Measurements from ENCODE around the gene NPY4R2.
"Not testable (repeated sequence)": the region's sequence is repeated elsewhere in the genome, so short reads cannot be mapped to it uniquely, and the experiment has no call there.

Gene NPY4R2, protein sequence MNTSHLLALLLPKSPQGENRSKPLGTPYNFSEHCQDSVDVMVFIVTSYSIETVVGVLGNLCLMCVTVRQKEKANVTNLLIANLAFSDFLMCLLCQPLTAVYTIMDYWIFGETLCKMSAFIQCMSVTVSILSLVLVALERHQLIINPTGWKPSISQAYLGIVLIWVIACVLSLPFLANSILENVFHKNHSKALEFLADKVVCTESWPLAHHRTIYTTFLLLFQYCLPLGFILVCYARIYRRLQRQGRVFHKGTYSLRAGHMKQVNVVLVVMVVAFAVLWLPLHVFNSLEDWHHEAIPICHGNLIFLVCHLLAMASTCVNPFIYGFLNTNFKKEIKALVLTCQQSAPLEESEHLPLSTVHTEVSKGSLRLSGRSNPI

DNA sequence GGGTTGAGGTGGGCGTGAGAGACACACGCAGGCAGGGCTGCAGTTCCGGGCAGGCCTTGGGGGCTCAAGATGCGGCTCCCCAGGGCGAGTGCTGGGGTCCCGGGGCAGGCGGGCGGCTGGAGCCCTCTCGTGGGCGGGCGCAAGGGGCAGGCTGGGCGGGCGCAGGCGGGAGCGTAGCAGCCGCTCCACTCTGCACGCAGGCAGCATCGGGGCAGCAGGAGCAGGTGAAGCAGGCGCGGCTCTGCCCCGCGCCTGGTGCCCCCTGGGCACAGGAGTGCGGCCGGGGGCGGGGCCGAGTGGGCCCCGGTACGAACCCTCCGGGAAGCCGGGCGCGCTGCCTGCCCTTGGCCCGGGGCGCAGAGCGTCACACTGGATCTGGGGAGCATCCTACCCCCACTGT lies at the start of gene NPY4R2:
NPY4R2 (plus strand) TSS at position 188 of the 400 bp plus-strand sequence. CDS start 3,326 bp downstream, outside the sequence.
- DNase-seq (ENCODE audit: low spot score), result not testable (repeated sequence)

GRCh38 chr10:47870887-47871286 lies 47.6 kb upstream of the NPY4R2 start:
- DNase-seq (ENCODE audit: low spot score), result not testable (repeated sequence)

DNA sequence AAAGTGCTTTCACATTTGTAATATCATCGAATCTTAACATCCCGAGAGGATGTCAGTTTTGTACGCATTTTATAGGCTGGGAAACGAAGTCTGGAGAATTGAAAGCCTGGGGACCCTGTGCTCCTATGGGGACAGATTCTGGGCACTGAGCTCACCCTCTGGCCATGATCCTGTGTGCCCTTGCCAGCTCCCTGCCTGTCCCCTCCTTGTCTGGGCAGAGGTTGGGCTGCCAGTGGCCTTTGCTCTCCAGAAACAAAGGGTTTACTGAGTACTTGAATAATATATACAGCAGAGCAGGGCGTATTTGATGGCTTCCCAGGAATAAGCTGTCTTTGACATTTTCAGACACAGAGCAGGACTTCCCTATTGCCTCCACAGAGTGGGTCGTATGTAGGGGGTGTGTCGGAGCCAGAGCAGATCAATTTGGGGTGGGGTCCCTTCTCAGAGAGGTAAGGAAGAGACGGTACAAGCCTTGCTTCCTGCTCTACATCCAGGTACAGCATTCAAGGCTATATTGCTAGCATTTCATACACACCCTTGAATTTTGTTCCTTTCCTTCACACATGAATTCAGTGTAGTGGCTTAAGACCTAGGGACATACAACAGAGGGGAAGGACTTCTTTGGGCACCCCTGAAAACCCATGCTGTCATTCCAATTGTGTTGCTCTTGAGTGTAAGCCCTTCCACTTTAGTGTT lies 46.8 kb upstream of the NPY4R2 start:
- DNase-seq (ENCODE audit: low spot score), result not testable (repeated sequence)

GRCh38 chr10:47872236-47872635 lies 46.2 kb upstream of the NPY4R2 start:
- DNase-seq (ENCODE audit: low spot score), result not testable (repeated sequence)

DNA sequence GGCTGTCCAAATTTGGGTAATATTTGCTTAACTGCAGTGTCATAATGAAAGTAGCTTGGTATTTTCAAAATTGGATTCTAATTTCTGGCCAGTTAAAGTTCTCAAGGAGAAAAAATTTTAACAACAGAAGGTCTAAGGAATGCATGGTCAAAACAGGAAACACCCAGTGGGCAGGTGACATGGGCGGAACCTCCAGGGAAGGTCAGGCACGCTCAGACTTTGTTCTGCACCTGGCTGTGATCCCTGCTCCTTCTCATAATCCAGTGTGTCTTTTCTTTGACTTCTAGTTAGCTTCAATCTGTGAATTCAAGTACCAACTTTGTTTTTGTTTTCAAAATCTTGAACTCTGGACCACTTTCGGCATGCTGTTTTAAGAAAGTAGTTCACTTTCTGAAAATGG lies 34.2 kb upstream of the NPY4R2 start:
- DNase-seq (ENCODE audit: low spot score), result not testable (repeated sequence)

DNA sequence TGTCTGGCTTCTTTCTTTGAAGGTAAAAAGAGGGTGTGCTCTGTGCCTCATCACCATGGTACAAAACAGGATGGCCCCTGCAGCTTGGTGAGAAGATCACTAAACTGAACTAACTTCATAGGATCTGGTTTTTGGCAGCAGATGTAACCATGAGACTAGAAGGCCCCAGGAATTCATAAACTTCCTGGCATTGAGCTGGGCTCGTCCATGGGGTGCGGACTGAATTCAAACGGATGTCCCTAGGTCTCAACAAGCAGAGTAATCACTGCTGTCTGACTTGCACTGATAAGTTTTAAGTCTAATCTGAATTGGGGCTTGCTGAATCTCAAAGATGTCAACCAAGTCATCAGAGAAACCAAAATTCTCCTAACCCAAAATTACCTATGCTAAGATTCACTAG lies 33.5 kb upstream of the NPY4R2 start:
- DNase-seq (ENCODE audit: low spot score), result not testable (repeated sequence)

DNA sequence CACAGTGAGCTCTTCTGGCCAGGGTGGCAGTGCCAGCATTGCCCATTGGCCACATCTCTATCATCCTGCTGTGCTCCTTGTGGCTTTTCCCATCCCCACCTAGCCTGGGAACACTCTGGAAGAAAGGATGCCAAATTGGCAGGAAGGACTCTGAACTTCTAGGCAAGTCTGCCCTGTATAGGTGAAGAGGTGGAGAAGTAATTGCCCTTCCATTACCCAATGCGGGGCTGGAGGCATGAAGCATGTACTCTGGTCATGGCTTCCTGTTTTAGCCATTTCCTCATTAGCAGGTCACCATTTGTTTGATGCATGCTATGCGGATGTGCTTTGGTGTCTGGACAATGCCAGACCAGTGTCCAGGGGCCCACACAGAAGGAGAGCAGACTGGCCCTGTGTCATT lies 32.1 kb upstream of the NPY4R2 start:
- not testable (repeated sequence) for DNase-seq (ENCODE audit: low spot score)

DNA sequence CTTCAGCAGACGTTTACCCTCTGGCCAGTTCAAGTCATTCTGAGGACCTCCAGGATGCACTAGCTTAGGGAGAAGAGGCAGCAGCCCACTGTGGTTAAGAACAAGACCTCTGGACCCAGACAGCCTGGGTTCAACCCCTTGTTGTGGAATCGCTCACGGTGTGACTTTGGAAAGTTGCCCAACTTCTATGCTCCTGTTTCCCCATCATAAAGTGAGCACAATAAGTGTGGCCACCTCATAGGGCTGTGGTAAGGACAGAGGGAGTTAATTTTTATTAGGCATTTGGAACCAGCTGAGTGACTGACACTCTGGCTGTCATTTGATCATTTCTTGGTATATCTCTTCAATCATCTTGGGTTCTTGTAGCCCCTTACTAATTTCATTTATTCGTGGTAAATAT lies 31.6 kb upstream of the NPY4R2 start:
- not testable (repeated sequence) for DNase-seq (ENCODE audit: low spot score)

- DNase-seq (ENCODE audit: low spot score), result not testable (repeated sequence)
These were observed 27.7 kb upstream of the NPY4R2 start for GRCh38 chr10:47890737-47891136.

DNA sequence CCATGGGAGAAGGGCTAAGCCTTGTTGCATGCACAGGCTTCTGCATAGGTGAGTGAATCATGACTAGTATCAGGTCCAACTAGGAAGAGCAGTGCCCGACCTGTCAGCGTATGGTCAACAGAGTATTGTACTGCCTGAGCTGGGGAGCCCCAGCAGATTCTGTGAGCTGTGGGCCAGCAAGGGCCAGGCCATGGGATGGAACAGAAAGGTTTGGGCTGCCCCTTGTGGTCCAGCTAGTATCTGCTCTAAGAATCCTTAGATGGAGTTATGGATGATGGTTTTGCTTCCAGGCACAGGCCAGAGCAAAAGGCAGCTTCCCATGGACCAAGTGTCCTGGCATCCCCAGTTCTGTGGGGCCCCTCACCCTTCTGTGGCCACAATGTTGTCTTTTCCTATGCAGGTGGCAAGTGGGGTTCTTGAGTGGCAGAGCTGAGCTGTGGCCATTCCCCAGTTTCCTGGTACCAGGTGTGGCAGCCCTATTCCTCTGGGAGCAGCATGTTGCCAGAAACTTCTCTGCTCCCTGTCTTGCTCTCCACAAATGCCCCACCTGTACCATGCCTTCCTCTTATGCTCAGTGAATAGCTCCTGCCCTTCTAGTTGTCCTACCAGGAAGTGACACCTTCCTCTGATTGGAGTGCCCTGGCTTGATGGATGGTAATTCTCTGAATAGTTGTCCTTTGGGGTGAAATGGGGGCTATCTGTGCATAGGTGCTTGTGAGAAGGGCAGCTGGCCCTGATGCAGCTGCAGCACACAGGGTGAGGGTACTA lies 25.8 kb upstream of the NPY4R2 start:
- not testable (repeated sequence) for DNase-seq (ENCODE audit: low spot score)

- DNase-seq (ENCODE audit: low spot score), result not testable (repeated sequence)
These were observed 23.9 kb upstream of the NPY4R2 start for GRCh38 chr10:47894571-47894970.

DNA sequence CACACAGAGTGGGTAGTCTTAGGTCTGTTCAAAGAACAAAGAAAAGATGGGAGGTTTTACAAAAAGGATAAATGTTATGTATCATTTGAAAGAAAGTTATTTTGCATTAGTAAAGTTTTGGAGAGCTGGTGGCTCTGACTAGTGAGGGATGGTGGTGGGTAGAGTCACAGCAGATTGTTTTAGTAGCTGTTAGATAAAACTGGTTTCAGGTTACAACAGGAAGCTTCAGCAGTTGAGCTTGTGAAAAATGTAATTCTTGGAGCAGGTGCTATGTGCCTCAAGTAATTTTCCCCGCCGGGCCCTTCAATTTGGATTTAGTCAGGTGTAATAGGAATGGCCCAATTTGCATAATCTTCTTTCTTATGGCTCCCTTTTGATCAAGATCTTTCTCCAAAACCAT lies 20.6 kb upstream of the NPY4R2 start:
- DNase-seq (ENCODE audit: low spot score), result not testable (repeated sequence)

- not testable (repeated sequence) for DNase-seq (ENCODE audit: low spot score)
These were observed 9.1 kb upstream of the NPY4R2 start for GRCh38 chr10:47909333-47909732.

DNA sequence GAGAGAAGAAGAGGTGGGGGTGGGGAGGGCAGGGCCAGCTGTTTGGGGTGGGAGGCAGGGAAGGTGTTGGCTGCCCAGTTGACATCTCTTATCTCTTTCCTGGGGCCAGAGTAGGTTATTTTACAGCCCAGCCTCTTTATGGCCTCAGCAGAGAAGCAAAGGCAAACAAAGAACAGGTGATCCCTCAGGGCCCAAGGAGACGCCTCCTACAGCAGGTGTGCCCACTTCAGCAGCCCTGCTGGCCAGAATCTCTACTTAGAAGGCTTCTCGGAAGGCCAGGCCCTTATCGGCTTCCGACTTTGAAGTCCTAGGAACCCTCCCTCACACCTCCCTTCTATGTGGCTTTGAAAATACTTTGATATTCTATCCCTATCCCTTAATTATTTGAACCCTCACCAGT lies 8.0 kb upstream of the NPY4R2 start:
- DNase-seq (ENCODE audit: low spot score), result not testable (repeated sequence)

DNA sequence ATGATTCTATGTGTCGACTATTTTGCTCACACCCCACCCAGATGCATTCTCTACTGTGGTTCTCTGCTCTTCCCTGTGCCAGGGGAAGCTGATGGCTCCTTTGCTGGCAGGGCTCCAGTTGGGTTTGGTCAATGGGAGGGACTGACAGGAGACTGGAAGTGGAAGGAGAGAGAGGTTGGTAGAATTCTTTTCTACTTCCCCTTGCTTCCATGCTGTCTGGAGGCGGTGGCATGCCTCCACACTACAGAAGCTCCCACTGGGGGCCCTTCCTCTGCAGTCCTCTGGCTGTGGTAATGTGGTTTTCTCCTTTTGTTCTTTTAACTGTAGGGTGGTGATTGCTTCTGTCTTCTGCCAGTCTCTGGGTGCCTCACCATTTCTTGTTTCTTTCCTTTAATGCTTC lies 4.4 kb upstream of the NPY4R2 start:
- not testable (repeated sequence) for DNase-seq (ENCODE audit: low spot score)

- DNase-seq (ENCODE audit: low spot score), result not testable (repeated sequence)
These were observed 2.5 kb upstream of the NPY4R2 start for GRCh38 chr10:47915849-47916548.

GRCh38 chr10:47920610-47921009 lies 2.1 kb downstream of the NPY4R2 start:
- not testable (repeated sequence) for DNase-seq (ENCODE audit: low spot score)

GRCh38 chr10:47922503-47922902 lies 4.0 kb downstream of the NPY4R2 start:
- DNase-seq (ENCODE audit: low spot score), result not testable (repeated sequence)

- not testable (repeated sequence) for DNase-seq (ENCODE audit: low spot score)
These were observed 6.2 kb downstream of the NPY4R2 start for GRCh38 chr10:47924628-47925027.

- DNase-seq (ENCODE audit: low spot score), result not testable (repeated sequence)
These were observed 8.9 kb downstream of the NPY4R2 start for GRCh38 chr10:47927147-47927916.

DNA sequence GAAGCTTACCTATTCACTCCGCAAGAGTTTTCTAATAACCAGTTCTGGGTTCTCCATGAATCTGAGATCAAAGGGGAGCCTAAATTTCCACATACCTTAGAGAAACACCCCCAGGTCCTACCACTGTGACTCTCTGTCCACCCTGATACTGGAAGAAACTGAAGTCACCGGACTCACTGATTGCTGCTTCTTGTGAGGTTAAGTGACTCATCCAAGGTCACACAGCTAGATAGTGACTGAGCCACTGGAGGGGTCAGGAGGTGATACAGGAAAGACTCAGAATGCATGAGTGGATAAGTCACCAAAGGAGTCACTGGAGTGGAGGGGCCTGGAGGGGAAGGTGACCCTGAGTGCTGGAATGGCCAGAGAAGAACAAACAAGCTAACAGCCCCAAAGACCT lies 9.8 kb downstream of the NPY4R2 start:
- not testable (repeated sequence) for DNase-seq (ENCODE audit: low spot score)

Data from CD4-positive, alpha-beta T cell treated with Interleukin-15 for 4 hours (primary cell).